ENCODE data around the gene EVL.

EVL gene

GRCh38 chr14:100051103-100051502, 14.1 kb upstream of the EVL start (continued):
- TF ChIP-seq, protein P1, sequence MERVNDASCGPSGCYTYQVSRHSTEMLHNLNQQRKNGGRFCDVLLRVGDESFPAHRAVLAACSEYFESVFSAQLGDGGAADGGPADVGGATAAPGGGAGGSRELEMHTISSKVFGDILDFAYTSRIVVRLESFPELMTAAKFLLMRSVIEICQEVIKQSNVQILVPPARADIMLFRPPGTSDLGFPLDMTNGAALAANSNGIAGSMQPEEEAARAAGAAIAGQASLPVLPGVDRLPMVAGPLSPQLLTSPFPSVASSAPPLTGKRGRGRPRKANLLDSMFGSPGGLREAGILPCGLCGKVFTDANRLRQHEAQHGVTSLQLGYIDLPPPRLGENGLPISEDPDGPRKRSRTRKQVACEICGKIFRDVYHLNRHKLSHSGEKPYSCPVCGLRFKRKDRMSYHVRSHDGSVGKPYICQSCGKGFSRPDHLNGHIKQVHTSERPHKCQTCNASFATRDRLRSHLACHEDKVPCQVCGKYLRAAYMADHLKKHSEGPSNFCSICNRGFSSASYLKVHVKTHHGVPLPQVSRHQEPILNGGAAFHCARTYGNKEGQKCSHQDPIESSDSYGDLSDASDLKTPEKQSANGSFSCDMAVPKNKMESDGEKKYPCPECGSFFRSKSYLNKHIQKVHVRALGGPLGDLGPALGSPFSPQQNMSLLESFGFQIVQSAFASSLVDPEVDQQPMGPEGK (CRISPR knock-in tag; IDR thresholded peaks at IDR 0.05; ENCODE audit: borderline replicate concordance): no peak
- TF ChIP-seq ARNTL (CRISPR knock-in tag; IDR thresholded peaks at IDR 0.05; ENCODE audit: borderline replicate concordance, low read depth): no peak

GRCh38 chr14:100051543-100051942, 13.7 kb upstream of the EVL start:
- no peak for ATAC-seq
- TF ChIP-seq CREB5 (CRISPR knock-in tag; IDR thresholded peaks at IDR 0.05; ENCODE audit: low read depth) (no peak), SNAI2 (CRISPR knock-in tag; IDR thresholded peaks at IDR 0.05) (no peak), TSHZ2 (CRISPR knock-in tag; IDR thresholded peaks at IDR 0.05) (no peak), PPARA (CRISPR knock-in tag; IDR thresholded peaks at IDR 0.05; ENCODE audit: borderline replicate concordance) (no peak), BACH2 (CRISPR knock-in tag; IDR thresholded peaks at IDR 0.05; ENCODE audit: borderline replicate concordance) (no peak), ZFP3 (CRISPR knock-in tag; IDR thresholded peaks at IDR 0.05) (no peak), ZC3H10 (CRISPR knock-in tag; IDR thresholded peaks at IDR 0.05) (no peak), GLIS3 (CRISPR knock-in tag; IDR thresholded peaks at IDR 0.05) (no peak), ISL1 (CRISPR knock-in tag; IDR thresholded peaks at IDR 0.05) (no peak), CSDC2 (CRISPR knock-in tag; IDR thresholded peaks at IDR 0.05) (no peak), ZNF8 (CRISPR knock-in tag; IDR thresholded peaks at IDR 0.05) (no peak), RARB (CRISPR knock-in tag; IDR thresholded peaks at IDR 0.05) (no peak), ARNTL (CRISPR knock-in tag; IDR thresholded peaks at IDR 0.05; ENCODE audit: borderline replicate concordance, low read depth) (no peak), TCF4 (CRISPR knock-in tag; IDR thresholded peaks at IDR 0.05; ENCODE audit: borderline replicate concordance) (no peak), TOX (CRISPR knock-in tag; IDR thresholded peaks at IDR 0.05; ENCODE audit: borderline replicate concordance) (no peak), OSR1 (CRISPR knock-in tag; IDR thresholded peaks at IDR 0.05) (no peak), ZFP30 (CRISPR knock-in tag; IDR thresholded peaks at IDR 0.05) (no peak)
- TF ChIP-seq, protein P2, sequence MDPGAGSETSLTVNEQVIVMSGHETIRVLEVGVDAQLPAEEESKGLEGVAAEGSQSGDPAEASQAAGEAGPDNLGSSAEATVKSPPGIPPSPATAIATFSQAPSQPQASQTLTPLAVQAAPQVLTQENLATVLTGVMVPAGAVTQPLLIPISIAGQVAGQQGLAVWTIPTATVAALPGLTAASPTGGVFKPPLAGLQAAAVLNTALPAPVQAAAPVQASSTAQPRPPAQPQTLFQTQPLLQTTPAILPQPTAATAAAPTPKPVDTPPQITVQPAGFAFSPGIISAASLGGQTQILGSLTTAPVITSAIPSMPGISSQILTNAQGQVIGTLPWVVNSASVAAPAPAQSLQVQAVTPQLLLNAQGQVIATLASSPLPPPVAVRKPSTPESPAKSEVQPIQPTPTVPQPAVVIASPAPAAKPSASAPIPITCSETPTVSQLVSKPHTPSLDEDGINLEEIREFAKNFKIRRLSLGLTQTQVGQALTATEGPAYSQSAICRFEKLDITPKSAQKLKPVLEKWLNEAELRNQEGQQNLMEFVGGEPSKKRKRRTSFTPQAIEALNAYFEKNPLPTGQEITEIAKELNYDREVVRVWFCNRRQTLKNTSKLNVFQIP (CRISPR knock-in tag; IDR thresholded peaks at IDR 0.05; ENCODE audit: borderline replicate concordance, low read depth): no peak
- TF ChIP-seq, protein P3, sequence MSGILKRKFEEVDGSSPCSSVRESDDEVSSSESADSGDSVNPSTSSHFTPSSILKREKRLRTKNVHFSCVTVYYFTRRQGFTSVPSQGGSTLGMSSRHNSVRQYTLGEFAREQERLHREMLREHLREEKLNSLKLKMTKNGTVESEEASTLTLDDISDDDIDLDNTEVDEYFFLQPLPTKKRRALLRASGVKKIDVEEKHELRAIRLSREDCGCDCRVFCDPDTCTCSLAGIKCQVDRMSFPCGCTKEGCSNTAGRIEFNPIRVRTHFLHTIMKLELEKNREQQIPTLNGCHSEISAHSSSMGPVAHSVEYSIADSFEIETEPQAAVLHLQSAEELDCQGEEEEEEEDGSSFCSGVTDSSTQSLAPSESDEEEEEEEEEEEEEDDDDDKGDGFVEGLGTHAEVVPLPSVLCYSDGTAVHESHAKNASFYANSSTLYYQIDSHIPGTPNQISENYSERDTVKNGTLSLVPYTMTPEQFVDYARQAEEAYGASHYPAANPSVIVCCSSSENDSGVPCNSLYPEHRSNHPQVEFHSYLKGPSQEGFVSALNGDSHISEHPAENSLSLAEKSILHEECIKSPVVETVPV (CRISPR knock-in tag; IDR thresholded peaks at IDR 0.05): no peak

DNA sequence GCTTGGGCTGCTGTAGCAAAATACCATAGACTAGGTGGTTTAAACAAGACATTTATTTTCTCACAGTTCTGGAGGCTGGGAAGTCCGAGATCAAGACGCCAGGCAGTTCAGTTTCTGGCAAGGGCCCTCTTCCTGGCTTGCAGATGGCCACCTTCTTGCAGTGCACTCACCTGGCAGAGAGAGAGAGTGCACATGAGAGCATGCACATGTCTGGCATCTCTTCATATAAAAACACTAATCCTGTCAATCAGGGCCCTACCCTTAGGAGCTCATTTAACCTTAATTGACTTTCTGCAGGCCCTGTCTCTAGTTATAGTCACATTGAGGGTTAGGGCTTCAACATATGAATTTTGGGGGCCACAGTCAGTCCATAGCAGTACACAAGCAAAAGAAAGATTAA, 12.4 kb upstream of the EVL start:
- no peak for ATAC-seq
- no peak for TF ChIP-seq OSR1 (CRISPR knock-in tag; IDR thresholded peaks at IDR 0.05)
- no peak for TF ChIP-seq ARNTL (CRISPR knock-in tag; IDR thresholded peaks at IDR 0.05; ENCODE audit: borderline replicate concordance, low read depth)
- no peak for TF ChIP-seq GLIS3 (CRISPR knock-in tag; IDR thresholded peaks at IDR 0.05)
- TF ChIP-seq ZNF565 (CRISPR knock-in tag; conservative IDR thresholded peaks at IDR 0.05; ENCODE audit: low read depth): no peak
- TF ChIP-seq ZFP3 (CRISPR knock-in tag; IDR thresholded peaks at IDR 0.05): no peak
- TF ChIP-seq PPARA (CRISPR knock-in tag; IDR thresholded peaks at IDR 0.05; ENCODE audit: borderline replicate concordance): no peak
- no peak for TF ChIP-seq SNAI2 (CRISPR knock-in tag; IDR thresholded peaks at IDR 0.05)
- TF ChIP-seq ZNF8 (CRISPR knock-in tag; IDR thresholded peaks at IDR 0.05): no peak
- TF ChIP-seq, protein P1 (CRISPR knock-in tag; IDR thresholded peaks at IDR 0.05; ENCODE audit: borderline replicate concordance): no peak
- no peak for TF ChIP-seq TOX (CRISPR knock-in tag; IDR thresholded peaks at IDR 0.05; ENCODE audit: borderline replicate concordance)
- TF ChIP-seq ISL1 (CRISPR knock-in tag; IDR thresholded peaks at IDR 0.05): no peak
- no peak for TF ChIP-seq ESRRG (CRISPR knock-in tag; IDR thresholded peaks at IDR 0.05)
- no peak for TF ChIP-seq CREB5 (CRISPR knock-in tag; IDR thresholded peaks at IDR 0.05; ENCODE audit: low read depth)
- TF ChIP-seq ZC3H10 (CRISPR knock-in tag; IDR thresholded peaks at IDR 0.05): no peak
- TF ChIP-seq, protein P3 (CRISPR knock-in tag; IDR thresholded peaks at IDR 0.05): no peak
- no peak for TF ChIP-seq ZFP30 (CRISPR knock-in tag; IDR thresholded peaks at IDR 0.05)
- TF ChIP-seq BACH2 (CRISPR knock-in tag; IDR thresholded peaks at IDR 0.05; ENCODE audit: borderline replicate concordance): no peak

Data from SK-N-SH treated with all-trans-retinoic acid at 6 μM for 48 hours (cell line).